GM23338 (cell line): ENCODE results near the gene CARD10. TPM values are rescaled to one million over a fixed set of nuclear protein-coding genes. Genes with fewer than 3 reads are reported as not detected.

Source experiments
- ATAC-seq: fragments of 200-7000 bp; cut with Tn5 transposase; 3 replicates; pipeline ENCODE4 v1.9.1; 2020
- DNase-seq: peaks from one replicate; pipeline ENCODE4 v3.0.0-alpha.2; 2015; ENCODE audit warnings: low spot score
- H2AFZ ChIP-seq: fragments of 200-600 bp; sonication (generic); 2 replicates; pipeline ENCODE4 v1.8.0; 2016; ENCODE audit warnings: antibody characterized with exemption, mild to moderate bottlenecking, moderate library complexity
- H3F3A ChIP-seq: fragments of 200-600 bp; sonication (generic); replicated peaks from 2 replicates; pipeline ENCODE4 v1.8.0; 2017; ENCODE audit warnings: antibody characterized with exemption, mixed run types, low read depth
- H3K27ac ChIP-seq: fragments of 200-600 bp; sonication (generic); 2 replicates; pipeline ENCODE4 v1.6.1; 2016; ENCODE audit warnings: low read depth
- H3K27me3 ChIP-seq: fragments of 200-600 bp; sonication (generic); 2 replicates; pipeline ENCODE4 v1.8.0; 2016; ENCODE audit warnings: mild to moderate bottlenecking, mixed run types, moderate library complexity; ENCODE audit not compliant: insufficient read depth
- H3K36me3 ChIP-seq: fragments of 200-600 bp; sonication (generic); 2 replicates; pipeline ENCODE4 v1.8.0; 2016; ENCODE audit warnings: mild to moderate bottlenecking; ENCODE audit not compliant: insufficient read depth
- H3K4me1 ChIP-seq: fragments of 200-600 bp; sonication (generic); 2 replicates; pipeline ENCODE4 v1.8.0; 2016; ENCODE audit warnings: mild to moderate bottlenecking, moderate library complexity; ENCODE audit not compliant: insufficient read depth
- H3K4me2 ChIP-seq: fragments of 200-600 bp; sonication (generic); 2 replicates; pipeline ENCODE4 v1.7.1; 2017; ENCODE audit warnings: mixed run types
- H3K4me3 ChIP-seq: fragments of 200-600 bp; sonication (generic); 2 replicates; pipeline ENCODE4 v1.6.1; 2016; ENCODE audit warnings: mixed run types
- H3K79me2 ChIP-seq: fragments of 200-600 bp; sonication (generic); replicated peaks from 2 replicates; pipeline ENCODE4 v1.8.0; 2017; ENCODE audit warnings: mild to moderate bottlenecking; ENCODE audit not compliant: insufficient read depth
- H3K9me2 ChIP-seq: fragments of 200-600 bp; sonication (generic); 2 replicates; pipeline ENCODE4 v1.8.0; 2017; ENCODE audit not compliant: insufficient read depth
- H4K20me1 ChIP-seq: fragments of 200-600 bp; sonication (generic); replicated peaks from 2 replicates; pipeline ENCODE4 v1.8.0; 2017; ENCODE audit warnings: mild to moderate bottlenecking; ENCODE audit not compliant: insufficient read depth
- H3K27ac Mint-ChIP-seq: 2 replicates; pipeline ENCODE4 v1.8.0; 2020; ENCODE audit warnings: inconsistent platforms, mild to moderate bottlenecking, moderate library complexity, mixed read lengths
- H3K27me3 Mint-ChIP-seq: 3 replicates; pipeline ENCODE4 v1.8.0; 2022; ENCODE audit warnings: low read depth, mild to moderate bottlenecking, moderate library complexity, mixed read lengths, inconsistent platforms; ENCODE audit not compliant: insufficient read depth, poor library complexity
- H3K36me3 Mint-ChIP-seq: 3 replicates; pipeline ENCODE4 v1.8.0; 2021; ENCODE audit warnings: low read depth, mild to moderate bottlenecking, inconsistent platforms, moderate library complexity, mixed read lengths
- H3K4me1 Mint-ChIP-seq: 3 replicates; pipeline ENCODE4 v1.8.0; 2020; ENCODE audit warnings: mild to moderate bottlenecking, inconsistent platforms, mixed read lengths
- H3K4me3 Mint-ChIP-seq: 3 replicates; pipeline ENCODE4 v1.8.0; 2021; ENCODE audit warnings: moderate library complexity, mild to moderate bottlenecking, inconsistent platforms, mixed read lengths
- H3K9me3 Mint-ChIP-seq: 3 replicates; pipeline ENCODE4 v1.8.0; 2020; ENCODE audit warnings: moderate library complexity, mild to moderate bottlenecking, inconsistent platforms, mixed read lengths
- CREB1 ChIP-seq: fragments of 250-450 bp; sonication (Bioruptor Pico); IDR thresholded peaks from 2 replicates; pipeline ENCODE4 v1.5.0; 2020; ENCODE audit warnings: low read depth, mild to moderate bottlenecking, moderate library complexity
- EZH2 ChIP-seq: fragments of 200-600 bp; sonication (generic); IDR thresholded peaks from one replicate; pipeline ENCODE4 v1.8.0; 2017; ENCODE audit warnings: antibody characterized with exemption, mild to moderate bottlenecking, low read depth; ENCODE audit not compliant: unreplicated experiment
- EZH2phosphoT487 ChIP-seq: fragments of 200-600 bp; sonication (generic); IDR thresholded peaks from one replicate; pipeline ENCODE4 v1.8.1; 2018; ENCODE audit warnings: antibody characterized with exemption; ENCODE audit not compliant: unreplicated experiment
- JUNB ChIP-seq: IDR thresholded peaks from one replicate; pipeline ENCODE4 v1.6.1; 2016; ENCODE audit warnings: antibody characterized with exemption; ENCODE audit not compliant: unreplicated experiment
- NANOG ChIP-seq: IDR thresholded peaks from 2 replicates; pipeline ENCODE4 v1.6.1; 2016; ENCODE audit warnings: antibody characterized with exemption, borderline replicate concordance
- POLR2AphosphoS5 ChIP-seq: IDR thresholded peaks from 2 replicates; pipeline ENCODE4 v1.6.1; 2016; ENCODE audit warnings: antibody characterized with exemption, low read depth
- STAT1 ChIP-seq: IDR thresholded peaks from one replicate; pipeline ENCODE4 v1.6.1; 2016; ENCODE audit warnings: antibody characterized with exemption; ENCODE audit not compliant: unreplicated experiment
- ZNF114 ChIP-seq: fragments of 250-450 bp; sonication (Bioruptor Pico); IDR thresholded peaks from 2 replicates; pipeline ENCODE4 v1.5.0; 2020; ENCODE audit warnings: mild to moderate bottlenecking, moderate library complexity
- ZNF331 ChIP-seq: fragments of 250-450 bp; sonication (Bioruptor Pico); IDR thresholded peaks from 2 replicates; pipeline ENCODE4 v1.5.0; 2020; ENCODE audit warnings: low read depth, mild to moderate bottlenecking, moderate library complexity
- polyA plus RNA-seq: library from polyadenylated mRNA; unstranded; fragments of >200 nt; fragmentation: Nextera tagmentation; extraction: Ambion mirVana; gene quantifications from 2 replicates; pipeline ENCODE4 v1.2.1, GENCODE V29; 2016
- total RNA-seq: library from RNA; depleted of rRNA; stranded (reverse); fragments of >200 nt; shearing (Covaris generic); gene quantifications from 2 replicates; pipeline ENCODE4 v1.2.3, GENCODE V29; 2014
- TF ChIP-seq, protein P1 (sequence below): IDR thresholded peaks from one replicate; pipeline ENCODE4 v1.6.1; 2018; ENCODE audit warnings: antibody characterized with exemption; ENCODE audit not compliant: unreplicated experiment
- TF ChIP-seq, protein P2 (sequence below): IDR thresholded peaks from 2 replicates; pipeline ENCODE4 v1.6.1; 2016; ENCODE audit warnings: antibody characterized with exemption
- TF ChIP-seq, protein P3 (sequence below): fragments of 250-450 bp; sonication (Bioruptor Pico); IDR thresholded peaks from 2 replicates; pipeline ENCODE4 v1.5.0; 2020; ENCODE audit warnings: mild to moderate bottlenecking, moderate library complexity
- TF ChIP-seq, protein P4 (sequence below), 2 experiments: fragments of 200-600 bp in 1 of 2; sonication (generic) in 1 of 2; conservative IDR thresholded peaks; 2 replicates each; pipeline versions ENCODE4 v1.5.1 to v1.6.1; 2016 to 2017; ENCODE audit warnings: antibody characterized with exemption in 2 of 2, low read depth in 2 of 2, mild to moderate bottlenecking in 2 of 2, moderate library complexity in 1 of 2

The CARD10 gene
- total and polyA plus RNA-seq, 2 experiments from 2014 or later: 5.4 to 17.2 TPM

DNA sequence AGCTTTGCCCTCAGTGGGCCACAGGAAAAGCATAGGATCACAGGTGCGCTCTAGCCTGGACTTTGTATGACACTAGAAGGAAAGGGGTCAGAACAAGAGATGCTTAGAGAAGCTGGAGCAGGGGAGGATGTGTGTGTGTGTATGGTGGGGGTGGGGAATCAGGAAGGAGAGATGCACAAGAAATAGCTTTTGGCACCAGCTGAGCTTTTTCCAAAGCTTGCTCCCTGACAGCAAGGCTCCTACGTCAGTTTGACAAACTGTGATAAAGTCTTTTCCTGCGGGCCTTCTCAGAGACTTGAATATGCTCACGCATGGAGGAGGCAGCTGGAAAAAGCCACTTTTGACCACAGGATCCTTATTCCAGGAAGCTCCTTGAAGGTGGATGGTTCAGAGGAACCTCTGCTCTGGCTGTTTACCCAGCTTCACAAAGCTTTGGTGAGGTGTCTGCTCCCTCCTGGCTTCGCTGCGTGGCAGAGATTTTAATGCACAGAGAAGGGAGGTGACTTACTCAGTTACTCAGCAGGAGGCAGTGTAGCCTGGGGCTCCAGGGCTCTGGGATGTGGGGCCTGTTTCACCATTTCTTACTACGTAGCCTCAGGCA is 45.0 kb upstream of the CARD10 start:
- peaks cover 34% of the 10 kb centered on the region for H3K27me3 Mint-ChIP-seq
- no peak for ATAC-seq
- Histone ChIP-seq H3K27ac (0 out of 2 replicates have a peak overlapping the region, but pooled peaks have one; percentile 30), H2AFZ (no peak overlapping the region), H3K79me2 (peaks cover 17% of the 10 kb centered on the region), H3F3A (peaks cover 9% of the 10 kb centered on the region; the same call in 1 of the 2 replicates), H3K4me2 (peak overlapping the region; percentile 22; the same call in 1 of the 2 replicates), H3K4me1 (peaks cover 31% of the 10 kb centered on the region), H3K36me3 (no peaks in the 10 kb centered on the region), H3K27me3 (peaks cover 24% of the 10 kb centered on the region), H3K9me2 (no peaks in the 10 kb centered on the region), H4K20me1 (no peaks in the 10 kb centered on the region), H3K4me3 (no peak overlapping the region)
- peaks cover 46% of the 10 kb centered on the region for H3K4me1 Mint-ChIP-seq
- DNase-seq: no peak
- H3K36me3 Mint-ChIP-seq: peaks cover 14% of the 10 kb centered on the region
- H3K4me3 Mint-ChIP-seq: no peak overlapping the region
- H3K9me3 Mint-ChIP-seq: no peaks in the 10 kb centered on the region; the same call in 2 of the 3 replicates
- TF ChIP-seq, protein P1, sequence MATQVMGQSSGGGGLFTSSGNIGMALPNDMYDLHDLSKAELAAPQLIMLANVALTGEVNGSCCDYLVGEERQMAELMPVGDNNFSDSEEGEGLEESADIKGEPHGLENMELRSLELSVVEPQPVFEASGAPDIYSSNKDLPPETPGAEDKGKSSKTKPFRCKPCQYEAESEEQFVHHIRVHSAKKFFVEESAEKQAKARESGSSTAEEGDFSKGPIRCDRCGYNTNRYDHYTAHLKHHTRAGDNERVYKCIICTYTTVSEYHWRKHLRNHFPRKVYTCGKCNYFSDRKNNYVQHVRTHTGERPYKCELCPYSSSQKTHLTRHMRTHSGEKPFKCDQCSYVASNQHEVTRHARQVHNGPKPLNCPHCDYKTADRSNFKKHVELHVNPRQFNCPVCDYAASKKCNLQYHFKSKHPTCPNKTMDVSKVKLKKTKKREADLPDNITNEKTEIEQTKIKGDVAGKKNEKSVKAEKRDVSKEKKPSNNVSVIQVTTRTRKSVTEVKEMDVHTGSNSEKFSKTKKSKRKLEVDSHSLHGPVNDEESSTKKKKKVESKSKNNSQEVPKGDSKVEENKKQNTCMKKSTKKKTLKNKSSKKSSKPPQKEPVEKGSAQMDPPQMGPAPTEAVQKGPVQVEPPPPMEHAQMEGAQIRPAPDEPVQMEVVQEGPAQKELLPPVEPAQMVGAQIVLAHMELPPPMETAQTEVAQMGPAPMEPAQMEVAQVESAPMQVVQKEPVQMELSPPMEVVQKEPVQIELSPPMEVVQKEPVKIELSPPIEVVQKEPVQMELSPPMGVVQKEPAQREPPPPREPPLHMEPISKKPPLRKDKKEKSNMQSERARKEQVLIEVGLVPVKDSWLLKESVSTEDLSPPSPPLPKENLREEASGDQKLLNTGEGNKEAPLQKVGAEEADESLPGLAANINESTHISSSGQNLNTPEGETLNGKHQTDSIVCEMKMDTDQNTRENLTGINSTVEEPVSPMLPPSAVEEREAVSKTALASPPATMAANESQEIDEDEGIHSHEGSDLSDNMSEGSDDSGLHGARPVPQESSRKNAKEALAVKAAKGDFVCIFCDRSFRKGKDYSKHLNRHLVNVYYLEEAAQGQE: no peak
- TF ChIP-seq EZH2 (no peak), CREB1 (CRISPR knock-in tag) (no peak), EZH2phosphoT487 (no peak), POLR2AphosphoS5 (no peak), NANOG (no peak), ZNF114 (no peak), STAT1 (no peak), ZNF331 (no peak), JUNB (no peak)
- TF ChIP-seq, protein P2, sequence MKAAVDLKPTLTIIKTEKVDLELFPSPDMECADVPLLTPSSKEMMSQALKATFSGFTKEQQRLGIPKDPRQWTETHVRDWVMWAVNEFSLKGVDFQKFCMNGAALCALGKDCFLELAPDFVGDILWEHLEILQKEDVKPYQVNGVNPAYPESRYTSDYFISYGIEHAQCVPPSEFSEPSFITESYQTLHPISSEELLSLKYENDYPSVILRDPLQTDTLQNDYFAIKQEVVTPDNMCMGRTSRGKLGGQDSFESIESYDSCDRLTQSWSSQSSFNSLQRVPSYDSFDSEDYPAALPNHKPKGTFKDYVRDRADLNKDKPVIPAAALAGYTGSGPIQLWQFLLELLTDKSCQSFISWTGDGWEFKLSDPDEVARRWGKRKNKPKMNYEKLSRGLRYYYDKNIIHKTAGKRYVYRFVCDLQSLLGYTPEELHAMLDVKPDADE: no peak
- TF ChIP-seq, protein P3, sequence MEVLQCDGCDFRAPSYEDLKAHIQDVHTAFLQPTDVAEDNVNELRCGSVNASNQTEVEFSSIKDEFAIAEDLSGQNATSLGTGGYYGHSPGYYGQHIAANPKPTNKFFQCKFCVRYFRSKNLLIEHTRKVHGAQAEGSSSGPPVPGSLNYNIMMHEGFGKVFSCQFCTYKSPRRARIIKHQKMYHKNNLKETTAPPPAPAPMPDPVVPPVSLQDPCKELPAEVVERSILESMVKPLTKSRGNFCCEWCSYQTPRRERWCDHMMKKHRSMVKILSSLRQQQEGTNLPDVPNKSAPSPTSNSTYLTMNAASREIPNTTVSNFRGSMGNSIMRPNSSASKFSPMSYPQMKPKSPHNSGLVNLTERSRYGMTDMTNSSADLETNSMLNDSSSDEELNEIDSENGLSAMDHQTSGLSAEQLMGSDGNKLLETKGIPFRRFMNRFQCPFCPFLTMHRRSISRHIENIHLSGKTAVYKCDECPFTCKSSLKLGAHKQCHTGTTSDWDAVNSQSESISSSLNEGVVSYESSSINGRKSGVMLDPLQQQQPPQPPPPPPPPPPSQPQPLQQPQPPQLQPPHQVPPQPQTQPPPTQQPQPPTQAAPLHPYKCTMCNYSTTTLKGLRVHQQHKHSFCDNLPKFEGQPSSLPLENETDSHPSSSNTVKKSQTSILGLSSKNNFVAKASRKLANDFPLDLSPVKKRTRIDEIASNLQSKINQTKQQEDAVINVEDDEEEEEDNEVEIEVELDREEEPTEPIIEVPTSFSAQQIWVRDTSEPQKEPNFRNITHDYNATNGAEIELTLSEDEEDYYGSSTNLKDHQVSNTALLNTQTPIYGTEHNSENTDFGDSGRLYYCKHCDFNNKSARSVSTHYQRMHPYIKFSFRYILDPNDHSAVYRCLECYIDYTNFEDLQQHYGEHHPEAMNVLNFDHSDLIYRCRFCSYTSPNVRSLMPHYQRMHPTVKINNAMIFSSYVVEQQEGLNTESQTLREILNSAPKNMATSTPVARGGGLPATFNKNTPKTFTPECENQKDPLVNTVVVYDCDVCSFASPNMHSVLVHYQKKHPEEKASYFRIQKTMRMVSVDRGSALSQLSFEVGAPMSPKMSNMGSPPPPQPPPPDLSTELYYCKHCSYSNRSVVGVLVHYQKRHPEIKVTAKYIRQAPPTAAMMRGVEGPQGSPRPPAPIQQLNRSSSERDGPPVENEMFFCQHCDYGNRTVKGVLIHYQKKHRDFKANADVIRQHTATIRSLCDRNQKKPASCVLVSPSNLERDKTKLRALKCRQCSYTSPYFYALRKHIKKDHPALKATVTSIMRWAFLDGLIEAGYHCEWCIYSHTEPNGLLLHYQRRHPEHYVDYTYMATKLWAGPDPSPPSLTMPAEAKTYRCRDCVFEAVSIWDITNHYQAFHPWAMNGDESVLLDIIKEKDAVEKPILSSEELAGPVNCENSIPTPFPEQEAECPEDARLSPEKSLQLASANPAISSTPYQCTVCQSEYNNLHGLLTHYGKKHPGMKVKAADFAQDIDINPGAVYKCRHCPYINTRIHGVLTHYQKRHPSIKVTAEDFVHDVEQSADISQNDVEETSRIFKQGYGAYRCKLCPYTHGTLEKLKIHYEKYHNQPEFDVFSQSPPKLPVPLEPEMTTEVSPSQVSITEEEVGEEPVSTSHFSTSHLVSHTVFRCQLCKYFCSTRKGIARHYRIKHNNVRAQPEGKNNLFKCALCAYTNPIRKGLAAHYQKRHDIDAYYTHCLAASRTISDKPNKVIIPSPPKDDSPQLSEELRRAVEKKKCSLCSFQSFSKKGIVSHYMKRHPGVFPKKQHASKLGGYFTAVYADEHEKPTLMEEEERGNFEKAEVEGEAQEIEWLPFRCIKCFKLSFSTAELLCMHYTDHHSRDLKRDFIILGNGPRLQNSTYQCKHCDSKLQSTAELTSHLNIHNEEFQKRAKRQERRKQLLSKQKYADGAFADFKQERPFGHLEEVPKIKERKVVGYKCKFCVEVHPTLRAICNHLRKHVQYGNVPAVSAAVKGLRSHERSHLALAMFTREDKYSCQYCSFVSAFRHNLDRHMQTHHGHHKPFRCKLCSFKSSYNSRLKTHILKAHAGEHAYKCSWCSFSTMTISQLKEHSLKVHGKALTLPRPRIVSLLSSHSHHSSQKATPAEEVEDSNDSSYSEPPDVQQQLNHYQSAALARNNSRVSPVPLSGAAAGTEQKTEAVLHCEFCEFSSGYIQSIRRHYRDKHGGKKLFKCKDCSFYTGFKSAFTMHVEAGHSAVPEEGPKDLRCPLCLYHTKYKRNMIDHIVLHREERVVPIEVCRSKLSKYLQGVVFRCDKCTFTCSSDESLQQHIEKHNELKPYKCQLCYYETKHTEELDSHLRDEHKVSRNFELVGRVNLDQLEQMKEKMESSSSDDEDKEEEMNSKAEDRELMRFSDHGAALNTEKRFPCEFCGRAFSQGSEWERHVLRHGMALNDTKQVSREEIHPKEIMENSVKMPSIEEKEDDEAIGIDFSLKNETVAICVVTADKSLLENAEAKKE (CRISPR knock-in tag): no peak
- TF ChIP-seq, protein P4, sequence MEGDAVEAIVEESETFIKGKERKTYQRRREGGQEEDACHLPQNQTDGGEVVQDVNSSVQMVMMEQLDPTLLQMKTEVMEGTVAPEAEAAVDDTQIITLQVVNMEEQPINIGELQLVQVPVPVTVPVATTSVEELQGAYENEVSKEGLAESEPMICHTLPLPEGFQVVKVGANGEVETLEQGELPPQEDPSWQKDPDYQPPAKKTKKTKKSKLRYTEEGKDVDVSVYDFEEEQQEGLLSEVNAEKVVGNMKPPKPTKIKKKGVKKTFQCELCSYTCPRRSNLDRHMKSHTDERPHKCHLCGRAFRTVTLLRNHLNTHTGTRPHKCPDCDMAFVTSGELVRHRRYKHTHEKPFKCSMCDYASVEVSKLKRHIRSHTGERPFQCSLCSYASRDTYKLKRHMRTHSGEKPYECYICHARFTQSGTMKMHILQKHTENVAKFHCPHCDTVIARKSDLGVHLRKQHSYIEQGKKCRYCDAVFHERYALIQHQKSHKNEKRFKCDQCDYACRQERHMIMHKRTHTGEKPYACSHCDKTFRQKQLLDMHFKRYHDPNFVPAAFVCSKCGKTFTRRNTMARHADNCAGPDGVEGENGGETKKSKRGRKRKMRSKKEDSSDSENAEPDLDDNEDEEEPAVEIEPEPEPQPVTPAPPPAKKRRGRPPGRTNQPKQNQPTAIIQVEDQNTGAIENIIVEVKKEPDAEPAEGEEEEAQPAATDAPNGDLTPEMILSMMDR (conservative IDR thresholded peaks at IDR 0.05; ENCODE audit: low read depth in 2 of 2): no peak
- H3K27ac Mint-ChIP-seq: no peak overlapping the region
